Ishikawa (cell line): ENCODE results near the gene HYAL2.

Experiments used
- CEBPB ChIP-seq: IDR thresholded peaks from 2 replicates; pipeline ENCODE4 v1.6.1; 2012
- CREB1 ChIP-seq: IDR thresholded peaks from 2 replicates; pipeline ENCODE4 v1.6.1; 2012; ENCODE audit warnings: low read depth
- EGR1 ChIP-seq: IDR thresholded peaks from 2 replicates; pipeline ENCODE4 v1.6.1; 2012
- EP300 ChIP-seq: IDR thresholded peaks from 2 replicates; pipeline ENCODE4 v1.6.1; 2012; ENCODE audit warnings: borderline replicate concordance
- FOXM1 ChIP-seq: IDR thresholded peaks from 2 replicates; pipeline ENCODE4 v1.6.1; 2012; ENCODE audit warnings: low read depth, borderline replicate concordance
- NFIC ChIP-seq: IDR thresholded peaks from 2 replicates; pipeline ENCODE4 v1.6.1; 2012
- RAD21 ChIP-seq: IDR thresholded peaks from 2 replicates; pipeline ENCODE4 v1.6.1; 2012; ENCODE audit warnings: low read depth
- TAF1 ChIP-seq: IDR thresholded peaks from 2 replicates; pipeline ENCODE4 v1.6.1; 2012; ENCODE audit warnings: low read depth, mild to moderate bottlenecking
- TCF12 ChIP-seq: IDR thresholded peaks from 2 replicates; pipeline ENCODE4 v1.6.1; 2012; ENCODE audit warnings: low read depth
- TEAD4 ChIP-seq: IDR thresholded peaks from 2 replicates; pipeline ENCODE4 v1.6.1; 2012
- YY1 ChIP-seq: IDR thresholded peaks from 2 replicates; pipeline ENCODE4 v1.6.1; 2012; ENCODE audit warnings: low read depth
- ZBTB7A ChIP-seq: IDR thresholded peaks from 2 replicates; pipeline ENCODE4 v1.6.1; 2012; ENCODE audit warnings: low read depth
- TF ChIP-seq, protein P1 (sequence below): IDR thresholded peaks from 2 replicates; pipeline ENCODE4 v1.6.1; 2012
- TF ChIP-seq, protein P2 (sequence below): IDR thresholded peaks from 2 replicates; pipeline ENCODE4 v1.6.1; 2012; ENCODE audit warnings: low read depth, mild to moderate bottlenecking
- TF ChIP-seq, protein P3 (sequence below): IDR thresholded peaks from 2 replicates; pipeline ENCODE4 v1.6.1; 2012

Gene HYAL2

DNA sequence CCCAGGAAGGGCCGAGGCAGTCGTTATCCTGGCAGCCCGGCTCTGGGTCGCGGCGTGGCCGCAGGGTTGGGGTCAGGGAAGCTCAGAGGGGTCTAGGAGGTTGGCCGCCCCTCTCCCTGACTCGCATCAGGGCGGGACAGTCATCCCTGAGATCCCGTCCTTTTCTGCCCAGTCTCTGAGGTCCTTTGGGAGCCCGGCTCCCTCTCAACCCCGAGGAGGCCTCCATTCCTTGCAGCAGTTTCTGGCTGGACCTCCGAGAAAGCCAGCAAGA lies 495 bp downstream of the HYAL2 start:
- TF ChIP-seq, protein P1, sequence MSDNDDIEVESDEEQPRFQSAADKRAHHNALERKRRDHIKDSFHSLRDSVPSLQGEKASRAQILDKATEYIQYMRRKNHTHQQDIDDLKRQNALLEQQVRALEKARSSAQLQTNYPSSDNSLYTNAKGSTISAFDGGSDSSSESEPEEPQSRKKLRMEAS: no peak
- TF ChIP-seq, protein P2, sequence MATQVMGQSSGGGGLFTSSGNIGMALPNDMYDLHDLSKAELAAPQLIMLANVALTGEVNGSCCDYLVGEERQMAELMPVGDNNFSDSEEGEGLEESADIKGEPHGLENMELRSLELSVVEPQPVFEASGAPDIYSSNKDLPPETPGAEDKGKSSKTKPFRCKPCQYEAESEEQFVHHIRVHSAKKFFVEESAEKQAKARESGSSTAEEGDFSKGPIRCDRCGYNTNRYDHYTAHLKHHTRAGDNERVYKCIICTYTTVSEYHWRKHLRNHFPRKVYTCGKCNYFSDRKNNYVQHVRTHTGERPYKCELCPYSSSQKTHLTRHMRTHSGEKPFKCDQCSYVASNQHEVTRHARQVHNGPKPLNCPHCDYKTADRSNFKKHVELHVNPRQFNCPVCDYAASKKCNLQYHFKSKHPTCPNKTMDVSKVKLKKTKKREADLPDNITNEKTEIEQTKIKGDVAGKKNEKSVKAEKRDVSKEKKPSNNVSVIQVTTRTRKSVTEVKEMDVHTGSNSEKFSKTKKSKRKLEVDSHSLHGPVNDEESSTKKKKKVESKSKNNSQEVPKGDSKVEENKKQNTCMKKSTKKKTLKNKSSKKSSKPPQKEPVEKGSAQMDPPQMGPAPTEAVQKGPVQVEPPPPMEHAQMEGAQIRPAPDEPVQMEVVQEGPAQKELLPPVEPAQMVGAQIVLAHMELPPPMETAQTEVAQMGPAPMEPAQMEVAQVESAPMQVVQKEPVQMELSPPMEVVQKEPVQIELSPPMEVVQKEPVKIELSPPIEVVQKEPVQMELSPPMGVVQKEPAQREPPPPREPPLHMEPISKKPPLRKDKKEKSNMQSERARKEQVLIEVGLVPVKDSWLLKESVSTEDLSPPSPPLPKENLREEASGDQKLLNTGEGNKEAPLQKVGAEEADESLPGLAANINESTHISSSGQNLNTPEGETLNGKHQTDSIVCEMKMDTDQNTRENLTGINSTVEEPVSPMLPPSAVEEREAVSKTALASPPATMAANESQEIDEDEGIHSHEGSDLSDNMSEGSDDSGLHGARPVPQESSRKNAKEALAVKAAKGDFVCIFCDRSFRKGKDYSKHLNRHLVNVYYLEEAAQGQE: no peak
- TF ChIP-seq FOXM1 (no peak), TCF12 (no peak), CEBPB (no peak), ZBTB7A (no peak), TEAD4 (no peak), YY1 (no peak), NFIC (no peak), CREB1 (no peak), RAD21 (no peak), TAF1 (no peak), EGR1 (no peak), EP300 (no peak)
- TF ChIP-seq, protein P3, sequence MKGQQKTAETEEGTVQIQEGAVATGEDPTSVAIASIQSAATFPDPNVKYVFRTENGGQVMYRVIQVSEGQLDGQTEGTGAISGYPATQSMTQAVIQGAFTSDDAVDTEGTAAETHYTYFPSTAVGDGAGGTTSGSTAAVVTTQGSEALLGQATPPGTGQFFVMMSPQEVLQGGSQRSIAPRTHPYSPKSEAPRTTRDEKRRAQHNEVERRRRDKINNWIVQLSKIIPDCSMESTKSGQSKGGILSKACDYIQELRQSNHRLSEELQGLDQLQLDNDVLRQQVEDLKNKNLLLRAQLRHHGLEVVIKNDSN: no peak

DNA sequence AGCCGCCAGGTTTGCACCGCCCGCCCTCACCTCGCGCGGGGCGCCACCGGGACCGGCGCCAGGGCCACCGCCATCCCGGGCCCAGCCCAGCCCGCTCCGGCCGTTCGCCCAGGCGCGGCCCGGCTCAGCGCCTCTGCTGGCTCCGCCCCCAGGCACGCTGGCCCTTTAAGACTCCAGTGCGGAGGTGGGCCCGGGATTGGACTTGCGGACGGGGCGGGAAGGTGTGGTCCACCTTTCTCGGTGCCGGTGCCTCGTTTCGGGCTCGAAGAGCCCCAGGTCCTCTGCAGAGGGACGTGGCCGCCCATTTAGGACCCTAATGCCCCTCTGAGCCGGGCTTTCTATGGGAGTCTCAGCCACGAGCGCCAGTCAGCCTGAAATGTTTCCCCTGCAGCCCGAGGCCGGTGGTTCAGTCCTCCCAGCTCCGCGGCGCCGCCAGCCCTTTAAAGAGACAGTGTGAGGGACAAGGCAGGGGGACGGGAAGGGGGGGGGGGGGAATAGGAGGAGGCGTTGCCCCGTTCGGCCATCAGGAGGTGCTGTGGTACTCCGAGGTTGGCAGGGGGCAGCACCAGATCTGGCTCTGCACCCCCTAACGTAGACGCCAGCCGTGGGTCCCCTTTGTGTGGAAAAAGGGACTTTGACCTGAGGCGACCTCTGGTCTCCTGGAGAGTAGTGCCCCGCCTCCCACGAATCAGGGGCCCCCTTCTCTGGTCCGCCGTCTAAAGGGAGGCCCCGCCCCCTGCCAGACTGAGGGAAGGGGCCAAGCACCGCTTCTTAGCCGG lies 1.0 kb downstream of the HYAL2 start:
- TF ChIP-seq EP300: peak; percentile 68; the same call in 1 of the 2 replicates
- TF ChIP-seq, protein P1: peak; percentile 85
- no peak for TF ChIP-seq TEAD4
- 0 out of 2 replicates have a peak, but pooled peaks have one; percentile 26 for TF ChIP-seq CREB1
- peak; percentile 53 for TF ChIP-seq YY1
- no peak for TF ChIP-seq FOXM1
- no peak for TF ChIP-seq CEBPB
- TF ChIP-seq EGR1: peak; percentile 71; the same call in 1 of the 2 replicates
- TF ChIP-seq ZBTB7A: peak; percentile 43; the same call in 1 of the 2 replicates

DNA sequence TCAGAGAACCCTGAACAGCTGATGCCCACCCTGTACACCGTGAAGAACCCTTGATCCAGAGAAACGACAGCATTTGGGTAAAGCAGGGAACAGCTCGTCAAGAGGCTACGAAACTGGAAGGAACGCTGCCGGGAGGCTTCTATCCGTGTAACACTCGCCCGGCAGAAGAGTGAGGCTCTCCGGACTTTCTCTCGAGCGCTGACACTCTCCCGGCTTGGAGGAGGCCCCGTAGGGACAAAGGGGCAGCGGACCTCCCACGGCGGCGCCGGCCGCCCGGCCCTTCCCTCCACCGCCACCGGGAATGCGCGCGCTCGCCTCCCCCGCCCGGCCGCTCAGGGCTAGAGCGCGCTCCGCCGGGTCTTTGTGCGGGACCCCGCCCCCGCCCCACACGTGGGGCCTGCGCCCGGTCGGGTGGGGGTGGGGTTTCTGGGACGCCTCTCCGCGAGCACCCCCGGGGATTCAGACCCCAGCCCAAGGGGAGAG lies 1.7 kb downstream of the HYAL2 start:
- TF ChIP-seq ZBTB7A (peak; percentile 89), EP300 (no peak), EGR1 (peak; percentile 15; the same call in 1 of the 2 replicates)
- TF ChIP-seq, protein P3: peak; percentile 73

DNA sequence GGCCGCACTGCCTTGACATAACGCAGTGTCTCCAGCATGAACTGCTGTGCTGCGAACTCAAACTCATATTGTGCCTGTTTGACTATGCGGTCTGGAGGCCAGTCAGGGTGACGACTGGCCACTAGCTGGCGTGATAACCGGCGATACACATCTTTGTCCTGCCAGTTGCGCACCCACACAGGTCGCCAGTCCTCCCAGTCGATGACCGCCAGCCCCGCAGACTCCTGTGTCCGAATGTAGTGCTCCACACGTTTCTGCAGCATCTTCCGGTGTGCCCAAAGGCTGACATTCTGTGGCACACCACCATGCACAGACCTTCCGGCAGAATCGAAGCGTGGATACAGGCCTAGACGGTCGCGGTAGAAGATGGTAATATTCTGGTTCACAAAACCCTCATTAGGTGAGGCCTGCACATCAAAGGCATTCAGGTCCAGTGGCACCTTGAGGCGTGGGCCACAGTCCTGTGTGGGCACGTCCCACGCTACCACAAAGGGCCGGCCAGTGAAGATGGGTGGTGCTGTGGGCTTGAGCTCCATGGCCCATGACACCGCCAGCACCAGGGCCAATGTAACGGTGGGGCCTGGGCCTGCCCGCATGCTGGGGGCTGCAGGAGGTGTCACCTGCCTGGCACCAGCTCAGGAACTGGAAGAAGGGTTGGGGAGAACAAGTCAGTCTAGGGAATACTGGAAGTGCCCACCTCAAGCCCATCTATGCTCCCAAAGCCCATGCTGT lies 2.5 kb downstream of the HYAL2 start:
- TF ChIP-seq FOXM1 (no peak), TAF1 (no peak), RAD21 (no peak), TCF12 (no peak), TEAD4 (no peak), EP300 (no peak), CEBPB (no peak), NFIC (no peak), ZBTB7A (no peak), YY1 (no peak), EGR1 (no peak), CREB1 (no peak)
- TF ChIP-seq, protein P2: no peak
- TF ChIP-seq, protein P3: no peak
- TF ChIP-seq, protein P1: no peak
